T-helper 1 cell treated with Interleukin-12 subunit alpha and Interleukin-12 subunit beta and Interleukin-4 antibody, amounts not matched to agents 30 ng/mL and 1 ng/mL, for 36 hours (primary cell): Measurements from ENCODE around the gene GARIN5B. TPM values are rescaled to one million over a fixed set of nuclear protein-coding genes. Genes with fewer than 3 reads are reported as not detected.

Experiments used
- intact Hi-C: fragments of 100-400 bp; cut with micrococcal nuclease; formaldehyde crosslinking; loops from one replicate; pipeline ENCODE4 v1.15.1; 2024
- total RNA-seq: library from RNA; stranded (reverse); gene quantifications from 2 replicates; pipeline ENCODE4 v1.2.3, GENCODE V29; 2022

Gene GARIN5B
- total RNA-seq, 1 donor from 2014 or later: not detected

- intact Hi-C loops: no loop called here
Observed at GRCh38 chr19:55372316-55373081, 9.4 kb upstream of the GARIN5B start.

- intact Hi-C loops: no loop called here
Observed at GRCh38 chr19:55370305-55370988, 7.4 kb upstream of the GARIN5B start, which contains the start of gene IL11. Gene IL11 (minus strand): TSS chr19:55370463. CDS start chr19:55370310, 153 bp downstream.

- intact Hi-C loops: no loop called here
Observed at GRCh38 chr19:55369653-55370304, 6.7 kb upstream of the GARIN5B start.

- intact Hi-C loops: no loop called here
Observed at GRCh38 chr19:55368701-55369563, 5.9 kb upstream of the GARIN5B start.

GRCh38 chr19:55368106-55368505, 5.0 kb upstream of the GARIN5B start:
- intact Hi-C loops: no loop called here

- intact Hi-C loops: no loop called here
Observed at GRCh38 chr19:55366790-55367189, 3.7 kb upstream of the GARIN5B start.

- intact Hi-C loops: no loop called here
Observed at GRCh38 chr19:55365964-55366363, 2.9 kb upstream of the GARIN5B start.

GRCh38 chr19:55365245-55365644, 2.2 kb upstream of the GARIN5B start:
- intact Hi-C loops: no loop called here

GRCh38 chr19:55362174-55362989, 678 bp downstream of the GARIN5B start:
- intact Hi-C loops: no loop called here

- intact Hi-C loops: no loop called here
Observed at GRCh38 chr19:55360902-55361301, 2.2 kb downstream of the GARIN5B start.

- intact Hi-C loops: no loop called here
Observed at GRCh38 chr19:55358943-55359908, 3.8 kb downstream of the GARIN5B start.

- intact Hi-C loops: no loop called here
Observed at GRCh38 chr19:55358493-55358892, 4.6 kb downstream of the GARIN5B start.

GRCh38 chr19:55355213-55355821, 7.7 kb downstream of the GARIN5B start:
- intact Hi-C loops: no loop called here

GRCh38 chr19:55354698-55355212, 8.3 kb downstream of the GARIN5B start, which contains the start of gene COX6B2:
Gene COX6B2 (minus strand): TSS chr19:55354719. CDS start chr19:55354521, 198 bp downstream.
- intact Hi-C loops: loop anchor here (1.0 to 5.0 kb wide), 5 partner anchors 15 to 272 kb away; partner anchors contain the start of genes HSPBP1, KMT5C and RPL28

- intact Hi-C loops: loop anchor here (1.0 to 5.0 kb wide), 6 partner anchors 15 to 272 kb away; partner anchors contain the start of genes HSPBP1, KMT5C and RPL28
Observed at GRCh38 chr19:55353803-55354697, 9.0 kb downstream of the GARIN5B start.

- intact Hi-C loops: loop anchor here (1.0 to 5.0 kb wide), 2 partner anchors 48 to 271 kb away; no protein-coding TSS in a partner anchor
Observed at GRCh38 chr19:55353356-55353802, 9.7 kb downstream of the GARIN5B start.
